IPS-11a (cell line): ENCODE data around the gene SLC35B2.
A peak's percentile ranks its signal among the peaks of the same experiment; 100 is the strongest.
"Not testable (repeated sequence)": the region's sequence is repeated elsewhere in the genome, so short reads cannot be mapped to it uniquely, and the experiment has no call there.

Experiments
- H3K4me3 ChIP-seq: one replicate; pipeline ENCODE4 v1.5.1; 2013; ENCODE audit warnings: low read depth, low read length, control low read depth

SLC35B2 gene

DNA sequence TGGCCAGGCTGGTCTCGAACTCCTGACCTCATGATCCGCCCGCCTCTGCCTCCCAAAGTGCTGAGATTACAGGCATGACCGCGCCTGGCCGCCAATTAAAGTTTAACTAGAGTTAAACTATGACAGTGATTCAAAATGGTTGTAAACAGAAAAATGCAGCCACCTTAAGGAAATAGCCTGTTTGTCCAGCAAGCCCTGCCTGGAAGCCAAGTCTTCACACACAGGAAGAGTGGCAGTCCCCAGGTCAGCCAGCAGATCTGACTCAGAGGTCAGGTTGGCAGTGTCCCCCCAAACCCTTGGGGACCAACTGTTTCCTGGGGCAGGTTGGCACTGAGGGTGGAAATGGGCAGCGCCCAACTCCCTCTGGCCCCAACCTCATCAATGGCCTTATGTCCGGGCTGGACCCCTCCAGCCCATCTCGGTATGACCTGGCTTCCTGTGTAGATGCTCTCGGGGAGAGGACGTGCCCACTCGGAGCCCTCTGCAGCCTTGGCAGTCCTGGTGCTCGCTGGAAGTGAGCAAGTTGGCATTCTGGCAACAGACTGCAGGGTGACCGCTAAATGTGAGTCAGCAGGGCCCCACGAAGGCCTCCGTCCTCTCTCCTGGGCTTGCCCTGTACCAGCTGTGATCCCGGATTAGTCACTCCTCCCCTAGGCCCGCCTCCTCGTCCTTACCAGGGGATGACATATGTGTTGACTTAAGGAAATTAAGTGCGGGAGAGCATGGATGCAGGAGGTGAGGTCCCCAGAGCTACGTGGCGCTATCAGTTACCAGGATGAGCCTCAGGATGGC, 20.1 kb downstream of the SLC35B2 start:
- peak overlapping the region; percentile 37 for H3K4me3 ChIP-seq

DNA sequence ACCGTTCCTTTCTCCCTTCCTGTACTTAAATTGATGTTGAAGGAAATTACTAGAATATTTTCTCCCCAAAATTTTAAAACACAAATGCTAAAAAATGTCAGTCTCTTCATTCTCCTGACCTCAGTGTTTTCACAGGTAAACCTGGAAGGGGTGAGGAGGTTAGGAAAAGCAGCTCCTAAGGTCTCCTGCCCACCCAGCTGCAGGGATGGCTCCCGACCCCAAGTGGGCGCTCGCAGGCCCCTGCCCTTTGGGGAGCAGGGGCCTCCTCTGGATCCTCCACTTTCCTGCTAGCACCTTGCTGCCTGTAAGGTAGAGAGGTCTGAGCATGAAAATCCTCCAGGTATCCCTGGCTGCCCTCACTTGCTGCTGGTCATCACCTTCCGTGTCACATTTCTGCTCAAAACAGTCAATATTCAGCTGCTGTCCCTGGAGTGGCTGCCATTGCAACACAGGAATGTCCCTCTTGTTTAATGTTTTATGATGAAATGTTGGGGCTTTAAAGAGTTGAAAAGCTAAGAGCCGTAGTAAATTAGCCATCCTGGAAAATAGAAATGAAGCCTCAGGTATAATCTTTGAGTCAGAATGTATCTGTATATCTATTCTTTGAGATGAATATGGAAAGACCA, 21.3 kb downstream of the SLC35B2 start:
- H3K4me3 ChIP-seq, result no peak overlapping the region

DNA sequence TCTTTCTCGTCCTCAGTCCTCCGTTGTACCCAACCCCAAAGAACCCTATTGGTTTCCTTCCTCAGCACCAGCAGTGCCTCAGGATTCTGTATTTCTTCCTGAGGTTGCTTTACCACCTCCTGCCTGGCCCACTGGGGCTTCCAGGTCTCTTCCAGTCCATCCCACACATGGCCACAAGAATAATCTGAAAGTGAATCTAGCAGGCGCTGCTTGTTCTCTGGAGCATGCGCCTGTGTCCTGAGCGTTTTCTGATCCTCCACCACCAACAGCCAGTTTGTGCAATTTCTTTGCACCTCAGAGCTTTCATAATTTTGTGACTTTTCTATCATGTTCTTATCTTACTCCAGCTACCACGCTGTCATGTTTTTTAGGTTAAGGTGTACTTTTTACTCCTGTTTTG, 22.1 kb downstream of the SLC35B2 start:
- H3K4me3 ChIP-seq, result no peak overlapping the region

DNA sequence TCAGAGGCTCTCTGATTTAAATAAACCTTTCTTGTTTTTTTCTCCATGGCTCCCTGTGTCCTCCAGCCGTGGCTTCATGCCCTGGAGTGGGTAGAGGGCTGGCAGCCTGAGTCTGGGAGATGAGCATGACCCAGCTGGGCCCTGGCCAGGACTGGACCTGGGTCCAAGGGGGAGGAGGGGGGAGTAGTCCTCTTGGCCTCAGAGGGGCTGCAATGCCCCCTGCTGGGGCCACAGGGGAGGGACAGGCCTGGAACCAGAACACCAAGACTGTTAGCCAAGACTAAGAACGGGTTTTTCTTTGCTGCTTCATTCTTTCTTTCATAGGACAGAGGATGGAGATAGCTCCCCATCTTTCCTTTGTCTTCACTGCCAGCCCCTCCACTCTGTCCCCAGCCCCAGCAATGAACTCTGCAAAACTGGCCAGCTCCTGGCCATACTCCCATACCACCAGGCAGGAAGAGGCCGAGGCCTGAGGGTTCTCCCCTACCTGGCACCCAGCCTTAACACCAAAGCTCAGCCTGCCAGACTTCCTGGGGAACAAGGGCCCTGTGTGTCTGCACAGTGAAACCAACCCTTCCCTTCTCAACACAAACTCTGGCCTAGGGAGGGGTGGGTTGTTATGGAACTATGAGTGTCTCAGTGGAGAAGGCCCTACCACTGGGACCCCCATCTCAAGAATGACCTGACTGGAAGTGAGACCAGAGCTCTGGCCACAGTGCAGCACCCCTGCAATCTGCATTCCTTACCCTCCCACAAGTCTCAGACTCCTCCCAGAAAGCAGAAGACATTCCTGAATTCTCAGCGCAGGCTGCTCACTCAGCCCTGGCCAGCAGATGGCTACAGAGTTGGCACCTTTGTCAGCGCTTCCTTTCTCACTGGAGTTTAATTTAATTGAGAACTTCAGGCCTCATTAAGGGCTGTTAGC, 23.0 kb downstream of the SLC35B2 start:
- H3K4me3 ChIP-seq, result no peak overlapping the region

DNA sequence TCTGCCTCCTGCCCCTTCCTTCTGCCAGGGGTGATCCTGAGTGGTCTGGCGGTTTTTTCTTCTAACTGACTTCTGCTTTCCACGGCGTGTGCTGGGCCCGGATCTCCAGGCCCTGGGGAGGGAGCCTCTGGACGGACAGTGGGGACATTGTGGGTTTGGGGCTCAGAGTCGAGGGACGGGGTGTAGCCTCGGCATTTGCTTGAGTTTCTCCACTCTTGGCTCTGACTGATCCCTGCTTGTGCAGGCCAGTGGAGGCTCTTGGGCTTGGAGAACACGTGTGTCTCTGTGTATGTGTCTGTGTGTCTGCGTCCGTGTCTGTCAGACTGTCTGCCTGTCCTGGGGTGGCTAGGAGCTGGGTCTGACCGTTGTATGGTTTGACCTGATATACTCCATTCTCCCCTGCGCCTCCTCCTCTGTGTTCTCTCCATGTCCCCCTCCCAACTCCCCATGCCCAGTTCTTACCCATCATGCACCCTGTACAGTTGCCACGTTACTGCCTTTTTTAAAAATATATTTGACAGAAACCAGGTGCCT, 23.7 kb downstream of the SLC35B2 start:
- H3K4me3 ChIP-seq, result no peak overlapping the region

DNA sequence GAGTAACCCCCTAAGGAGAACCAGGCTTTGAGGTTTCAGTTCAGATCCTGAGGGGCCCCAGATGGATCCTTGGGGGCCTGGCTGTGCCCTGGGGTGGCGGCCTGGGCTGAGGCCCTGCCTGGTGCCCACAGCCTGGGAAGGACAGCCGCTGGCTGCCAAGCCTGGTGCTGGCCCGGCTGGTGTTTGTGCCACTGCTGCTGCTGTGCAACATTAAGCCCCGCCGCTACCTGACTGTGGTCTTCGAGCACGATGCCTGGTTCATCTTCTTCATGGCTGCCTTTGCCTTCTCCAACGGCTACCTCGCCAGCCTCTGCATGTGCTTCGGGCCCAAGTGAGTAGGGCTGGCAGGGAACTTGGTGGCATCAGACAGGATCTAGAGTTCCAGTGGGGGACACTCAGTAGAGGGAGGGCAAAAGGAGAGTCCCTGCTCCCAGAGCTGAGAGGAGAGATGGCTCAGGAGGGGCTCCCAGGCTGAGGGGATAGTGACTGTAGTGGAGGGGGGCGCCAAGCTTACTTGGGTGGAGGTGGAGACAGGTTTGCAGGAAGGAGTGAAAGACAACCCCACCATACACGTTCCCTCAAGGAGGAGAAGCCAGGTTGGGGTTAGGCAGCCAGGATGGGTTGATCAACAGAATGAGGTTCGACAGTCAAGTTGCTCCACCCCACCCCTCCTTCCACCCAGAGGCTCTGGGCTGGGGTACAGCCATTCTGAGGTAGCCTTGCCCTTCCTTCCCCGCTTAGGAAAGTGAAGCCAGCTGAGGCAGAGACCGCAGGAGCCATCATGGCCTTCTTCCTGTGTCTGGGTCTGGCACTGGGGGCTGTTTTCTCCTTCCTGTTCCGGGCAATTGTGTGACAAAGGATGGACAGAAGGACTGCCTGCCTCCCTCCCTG, 24.4 kb downstream of the SLC35B2 start:
- H3K4me3 ChIP-seq, result no peak overlapping the region

DNA sequence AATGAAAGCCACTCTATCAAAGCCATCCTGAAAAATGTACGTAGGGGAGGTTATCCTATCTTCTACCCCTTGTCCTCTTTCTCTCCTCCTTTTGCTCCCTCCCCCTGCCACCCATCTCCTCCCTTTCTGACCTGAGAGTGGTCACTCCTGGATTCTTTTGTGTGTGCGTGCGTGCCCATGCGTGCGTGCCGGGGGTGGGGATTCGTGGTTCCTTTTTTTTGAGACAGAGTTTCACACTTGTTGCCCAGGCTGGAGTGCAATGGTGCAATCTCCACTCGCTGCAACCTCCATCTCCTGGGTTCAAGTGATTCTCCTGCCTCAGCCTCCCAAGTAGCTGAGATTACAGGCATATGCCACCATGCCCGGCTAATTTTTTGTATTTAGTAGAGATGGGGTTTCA, 25.9 kb downstream of the SLC35B2 start:
- H3K4me3 ChIP-seq, result not testable (repeated sequence)

DNA sequence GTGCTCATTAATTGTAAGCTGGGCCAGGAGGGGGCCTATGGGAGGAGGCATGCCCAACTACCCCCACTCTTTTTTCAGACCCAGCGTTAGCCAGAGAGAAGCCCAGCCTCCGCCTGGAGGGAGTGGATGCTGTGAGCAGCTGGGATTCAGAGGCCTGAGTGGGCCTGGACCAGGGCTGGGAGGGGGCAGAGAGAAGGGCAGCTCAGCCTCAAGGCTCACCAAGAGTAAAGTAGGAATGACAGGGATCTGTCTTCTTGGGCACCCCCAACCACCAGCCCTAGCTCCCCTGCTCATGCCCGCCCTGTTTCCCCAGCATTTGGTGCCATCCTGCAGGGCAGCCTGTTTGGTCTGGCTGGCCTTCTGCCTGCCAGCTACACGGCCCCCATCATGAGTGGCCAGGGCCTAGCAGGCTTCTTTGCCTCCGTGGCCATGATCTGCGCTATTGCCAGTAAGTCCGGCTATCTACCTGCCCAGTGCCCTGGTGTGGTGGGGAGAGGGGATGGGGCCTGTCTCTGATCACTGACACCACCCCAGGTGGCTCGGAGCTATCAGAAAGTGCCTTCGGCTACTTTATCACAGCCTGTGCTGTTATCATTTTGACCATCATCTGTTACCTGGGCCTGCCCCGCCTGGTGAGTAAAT, 27.2 kb downstream of the SLC35B2 start:
- no peak overlapping the region for H3K4me3 ChIP-seq

DNA sequence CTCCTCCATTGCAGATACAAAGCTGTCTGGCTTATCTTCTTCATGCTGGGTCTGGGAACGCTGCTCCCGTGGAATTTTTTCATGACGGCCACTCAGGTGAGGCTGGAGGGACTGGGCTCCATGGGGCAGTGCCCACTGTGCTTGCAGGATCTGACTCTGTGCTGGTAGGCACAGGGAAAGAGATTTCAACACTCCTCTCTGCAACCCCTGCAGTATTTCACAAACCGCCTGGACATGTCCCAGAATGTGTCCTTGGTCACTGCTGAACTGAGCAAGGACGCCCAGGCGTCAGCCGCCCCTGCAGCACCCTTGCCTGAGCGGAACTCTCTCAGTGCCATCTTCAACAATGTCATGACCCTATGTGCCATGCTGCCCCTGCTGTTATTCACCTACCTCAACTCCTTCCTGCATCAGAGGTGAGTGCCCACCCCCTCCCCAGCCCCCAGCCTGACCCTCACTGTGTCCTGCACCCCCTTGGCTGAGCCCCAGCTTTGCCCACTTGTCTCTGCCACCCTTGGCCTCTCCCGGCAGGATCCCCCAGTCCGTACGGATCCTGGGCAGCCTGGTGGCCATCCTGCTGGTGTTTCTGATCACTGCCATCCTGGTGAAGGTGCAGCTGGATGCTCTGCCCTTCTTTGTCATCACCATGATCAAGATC, 27.8 kb downstream of the SLC35B2 start:
- no peak overlapping the region for H3K4me3 ChIP-seq

DNA sequence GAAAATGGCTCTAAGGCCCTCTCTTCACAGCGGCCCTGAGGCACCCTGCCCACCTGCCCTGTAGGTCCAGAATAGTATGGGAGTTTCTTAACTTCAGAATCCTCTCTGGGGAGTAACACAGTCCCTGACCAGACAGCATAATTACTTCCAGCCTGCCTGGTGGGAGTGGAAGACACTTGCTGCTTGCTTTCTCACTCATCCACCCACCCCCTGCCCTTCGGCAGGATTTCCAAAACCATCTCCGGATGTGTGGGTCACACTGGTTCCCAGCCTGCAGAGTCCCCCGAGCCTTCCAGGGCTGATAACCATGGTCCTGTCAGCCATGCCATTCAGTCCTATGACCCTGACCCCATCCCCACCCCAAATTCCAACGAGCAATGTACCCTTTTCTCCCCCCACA, 28.5 kb downstream of the SLC35B2 start:
- H3K4me3 ChIP-seq, result no peak overlapping the region

DNA sequence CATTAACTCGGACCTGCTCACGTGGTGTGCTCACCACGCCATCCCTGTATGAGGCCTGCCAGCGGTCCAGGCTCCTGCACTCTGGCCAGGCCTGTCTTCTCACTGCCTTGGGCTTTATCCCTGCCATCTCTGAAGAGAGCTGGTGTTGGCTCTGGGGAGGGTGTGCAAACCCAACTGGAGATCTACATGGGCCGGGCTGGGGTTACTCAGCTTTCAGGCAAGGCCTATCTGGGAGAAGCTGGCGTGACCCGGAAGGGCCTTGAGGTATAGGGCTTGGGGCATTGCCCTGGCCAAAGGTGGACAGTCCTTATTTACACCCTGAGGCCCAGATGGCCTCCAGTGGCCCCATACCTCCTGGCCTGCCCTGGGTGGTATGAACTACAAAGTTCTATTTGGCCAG, 28.9 kb downstream of the SLC35B2 start:
- H3K4me3 ChIP-seq, result no peak overlapping the region

DNA sequence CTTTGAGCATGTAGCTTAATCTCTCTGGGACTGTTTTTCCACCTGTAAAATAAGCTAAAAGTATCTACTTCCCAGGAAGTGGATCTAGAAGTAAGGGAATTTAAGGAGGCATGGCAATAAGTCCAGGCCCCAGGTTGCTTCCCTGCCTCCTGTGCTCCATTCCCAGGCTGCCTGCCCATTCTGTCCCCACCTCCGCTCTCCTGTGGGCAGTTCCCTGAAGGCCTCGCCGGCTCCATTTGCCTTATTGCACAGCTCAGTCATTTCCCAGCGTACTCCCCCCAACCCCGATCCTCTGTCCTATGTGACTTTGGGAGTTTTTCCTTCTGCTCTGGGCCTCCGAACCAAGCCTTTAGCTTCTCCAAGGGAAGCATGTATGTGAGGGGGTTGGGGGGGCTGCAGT, 29.3 kb downstream of the SLC35B2 start:
- H3K4me3 ChIP-seq, result no peak overlapping the region

DNA sequence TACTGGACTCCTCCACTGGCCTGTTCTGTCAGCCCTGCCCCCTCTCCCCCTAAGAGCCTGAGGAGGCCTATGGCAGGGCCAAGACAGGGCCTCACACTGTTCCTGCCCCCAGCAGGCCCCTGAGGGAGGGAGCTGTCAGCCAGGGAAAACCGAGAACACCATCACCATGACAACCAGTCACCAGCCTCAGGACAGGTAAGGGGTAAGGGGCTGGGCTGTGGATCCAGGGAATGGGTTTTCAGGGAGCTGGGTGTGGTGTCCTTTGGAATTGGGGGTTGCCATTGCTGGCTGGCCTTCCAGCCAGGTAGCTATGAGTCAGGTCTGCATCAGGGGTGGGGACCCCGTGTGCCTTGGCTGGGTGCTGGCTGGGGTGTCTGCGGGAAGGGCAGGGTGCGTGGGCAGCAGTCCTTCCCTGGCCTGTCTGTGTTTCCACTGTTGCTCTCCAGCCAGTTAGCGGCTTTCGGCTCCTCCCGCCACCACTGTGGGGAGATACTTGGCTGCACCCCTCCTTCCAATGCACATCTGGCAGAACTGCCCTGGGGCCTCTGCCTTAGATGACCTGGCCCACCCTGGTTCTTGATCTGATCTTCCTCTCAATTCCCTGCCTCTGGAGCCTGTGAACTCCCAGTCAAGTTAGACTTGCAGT, 30.1 kb downstream of the SLC35B2 start:
- H3K4me3 ChIP-seq, result no peak overlapping the region

DNA sequence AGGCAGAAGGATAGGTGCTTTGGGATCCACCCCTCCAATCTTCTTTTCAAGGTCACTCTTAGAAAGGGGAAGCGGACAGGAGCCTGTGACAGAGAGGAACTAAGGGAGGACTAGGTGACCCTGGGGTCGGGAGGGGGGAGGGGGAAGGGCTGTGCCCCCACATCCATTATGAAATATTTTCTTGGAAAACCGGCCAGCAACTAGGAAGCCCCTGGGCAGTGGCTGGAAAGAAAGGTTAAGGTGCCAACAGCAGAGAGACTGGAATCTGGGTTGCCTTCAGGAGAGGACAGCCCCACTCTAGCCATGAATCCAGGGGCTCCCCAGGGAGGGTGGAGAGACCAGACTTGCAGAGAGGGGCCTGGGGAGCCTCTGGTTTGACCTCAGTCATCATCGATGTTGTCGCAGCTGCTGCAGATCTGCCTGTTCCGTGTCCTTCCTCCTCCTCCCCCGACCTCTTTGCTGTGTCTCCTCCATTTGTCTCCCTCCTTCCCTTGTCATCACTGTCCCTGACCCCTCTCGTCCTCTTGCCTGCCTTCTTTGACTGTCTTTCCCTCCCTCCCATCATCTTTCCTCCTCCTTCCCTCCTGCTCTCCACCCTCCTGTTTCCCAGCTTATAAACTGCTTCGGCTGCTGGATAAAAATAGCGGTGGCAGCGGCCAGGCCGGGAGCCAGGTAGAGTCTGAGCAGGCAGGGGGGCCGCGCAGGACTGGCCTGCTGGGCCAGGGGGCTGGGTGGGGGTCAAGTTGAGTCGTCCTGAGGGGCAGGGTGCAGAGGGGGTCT, 30.8 kb downstream of the SLC35B2 start:
- no peak overlapping the region for H3K4me3 ChIP-seq

DNA sequence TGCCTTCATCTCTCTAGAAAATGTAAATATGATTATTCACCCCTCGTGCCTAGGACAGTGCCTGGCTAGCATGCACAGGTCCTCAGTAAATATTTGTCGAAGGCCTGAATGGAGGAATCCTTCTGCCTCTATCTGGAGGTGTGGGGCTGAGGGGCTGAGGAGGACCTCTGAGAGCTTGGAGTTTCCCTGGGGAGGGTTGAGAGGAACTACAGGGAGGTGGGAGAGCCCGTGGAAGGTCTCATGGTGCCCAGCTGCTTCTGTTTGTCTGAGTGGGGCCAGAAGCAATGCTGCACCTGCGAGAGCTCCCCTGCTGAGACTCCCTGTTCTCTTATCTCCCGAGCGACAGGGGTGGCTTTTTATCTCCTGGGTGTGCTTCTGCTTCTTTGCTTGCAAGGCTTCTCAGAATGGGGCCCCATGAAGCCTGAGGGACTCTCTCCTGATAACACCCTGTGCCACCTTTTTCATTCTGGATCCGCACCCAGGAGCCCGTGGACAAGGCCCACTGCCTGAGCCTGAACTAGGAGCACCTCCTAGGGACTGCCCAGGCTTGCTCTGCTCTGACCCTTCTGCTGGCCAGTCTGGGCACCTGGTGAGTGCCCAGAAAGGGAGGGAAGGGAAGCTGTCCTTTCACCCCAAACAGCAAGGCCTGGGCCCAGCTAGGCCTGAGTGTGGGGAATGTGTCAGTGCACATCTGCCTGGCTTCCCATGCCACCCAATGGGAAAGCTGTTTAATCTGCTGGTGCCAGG, 31.6 kb downstream of the SLC35B2 start:
- H3K4me3 ChIP-seq, result no peak overlapping the region

DNA sequence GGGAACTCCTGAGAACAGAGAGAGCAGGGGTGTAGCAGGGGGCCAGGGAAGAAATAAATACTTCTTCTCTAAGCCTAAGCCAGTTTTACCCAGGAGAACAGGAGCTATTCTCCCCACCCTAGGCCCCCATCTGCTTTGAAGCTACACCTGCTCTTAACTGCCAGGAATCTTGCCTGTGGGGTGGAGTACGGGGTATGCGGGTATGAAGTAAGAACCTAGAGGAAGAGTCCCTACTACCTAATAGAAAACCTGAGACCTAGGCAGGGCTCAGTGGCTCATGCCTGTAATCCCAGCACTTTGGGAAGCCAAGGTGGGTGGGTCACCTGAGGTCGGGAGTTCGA, 32.4 kb downstream of the SLC35B2 start:
- no peak overlapping the region for H3K4me3 ChIP-seq
